Psoas muscle (tissue), 8 donors: ENCODE data around the gene COMTD1. TPM values are rescaled to one million over a fixed set of nuclear protein-coding genes. Genes with fewer than 3 reads are reported as not detected.

Experiments
- ATAC-seq, 4 donors: fragments of 200-7000 bp; cut with Tn5 transposase; one replicate each; pipeline ENCODE4 v1.9.1; 2020; ENCODE audit warnings: moderate library complexity in 3 of 4, mild to moderate bottlenecking in 2 of 4
- DNase-seq, 2 donors: peaks; one replicate each; pipeline ENCODE4 v3.0.0-alpha.2; 2020
- H3K27ac ChIP-seq: fragments of 200-600 bp; one replicate; pipeline ENCODE4 v1.8.0; 2022
- H3K27me3 ChIP-seq, 3 donors: fragments of 200-600 bp in 1 of 3; one replicate each; pipeline versions ENCODE4 v1.6.1 to v1.8.0; 2013 to 2022; ENCODE audit warnings: low read length in 2 of 3, mild to moderate bottlenecking in 2 of 3, moderate library complexity in 1 of 3; ENCODE audit not compliant: insufficient read depth in 3 of 3
- H3K36me3 ChIP-seq, 2 donors: fragments of 200-600 bp in 1 of 2; one replicate each; pipeline versions ENCODE4 v1.6.1 to v1.8.0; 2013 to 2022; ENCODE audit warnings: low read depth in 1 of 2, mild to moderate bottlenecking in 1 of 2, moderate library complexity in 1 of 2; ENCODE audit not compliant: insufficient read depth in 1 of 2
- H3K4me1 ChIP-seq: fragments of 200-600 bp; one replicate; pipeline ENCODE4 v1.8.0; 2022
- H3K4me3 ChIP-seq: fragments of 200-600 bp; one replicate; pipeline ENCODE4 v1.8.0; 2022; ENCODE audit warnings: mild to moderate bottlenecking
- H3K9me3 ChIP-seq: fragments of 200-600 bp; one replicate; pipeline ENCODE4 v1.8.0; 2022
- CTCF ChIP-seq: fragments of 200-600 bp; IDR thresholded peaks from one replicate; pipeline ENCODE4 v1.8.0; 2022; ENCODE audit warnings: antibody characterized with exemption
- WGBS, 3 donors: extraction: QIAGEN DNeasy Blood & Tissue Kit; methylation state at CpG; one replicate each; pipeline versions ENCODE4 v1.1.6 to v1.1.7; 2013; 5-methylcytosine and 5-hydroxymethylcytosine counted together
- intact Hi-C, 2 donors: fragments of 100-400 bp; cut with DNase I; formaldehyde crosslinking; loops; one replicate each; pipeline versions ENCODE4 v1.11.0 to v1.14.2; 2022
- polyA plus RNA-seq, 3 donors: library from polyadenylated mRNA; stranded (reverse); fragments of 200-250 nt; gene quantifications; one replicate each; pipeline ENCODE4 v1.2.3, GENCODE V29; 2013
- total RNA-seq, 4 donors: library from RNA; stranded (reverse); fragmentation: NEBNext Ultra II Directional in 2 of 4; extraction: Animal tissue kit (Norgen Biotek cat#: 25700) in 2 of 4; gene quantifications; one replicate each; pipeline versions ENCODE4 v1.2.1 to v1.2.4, GENCODE V29; 2021 to 2023
- donor health status: healthy with polysubstance abuse.
- donor health status: DM: no; HTN: no; CAD: no; lungs with moderate emphysema.
- donor health status: Bipolar disorder and iron deficiency.
- donor health status: healthy.
- donor health status: DM: yes; HTN: yes; CAD: no.
- donor health status: DM: no; HTN: no; CAD: no.
- donor health status: DM: no; HTN: no; CAD: no.
- donor health status: DM: yes; HTN: yes; CAD: no.

Gene COMTD1
- total and polyA plus RNA-seq, 7 donors = 5.8 to 54.7 (median 24.0) TPM

- Histone ChIP-seq H3K27me3 (no peaks in the 10 kb centered on the region), H3K36me3 (no peaks in the 10 kb centered on the region), H3K4me1 (no peaks in the 10 kb centered on the region), H3K9me3 (no peaks in the 10 kb centered on the region), H3K27ac (no peak overlapping the region), H3K4me3 (no peak overlapping the region)
- DNase-seq (no peak), ATAC-seq (no peak)
- TF ChIP-seq CTCF = no peak
- intact Hi-C loops = no loop called here
- 64 to 78% (median 64%) methylated on average over 3 of the region's 3 CpGs for WGBS, 3 donors
Observed at GRCh38 chr10:75260990-75261389, 25.2 kb upstream of the COMTD1 start.

GRCh38 chr10:75254739-75255138, 19.0 kb upstream of the COMTD1 start:
- no peaks in the 10 kb centered on the region for H3K27me3 ChIP-seq
- no peaks in the 10 kb centered on the region for H3K36me3 ChIP-seq
- ATAC-seq (no peak), DNase-seq (no peak)
- H3K27ac ChIP-seq = no peak overlapping the region
- H3K4me1 ChIP-seq = no peaks in the 10 kb centered on the region
- no peak for TF ChIP-seq CTCF
- H3K4me3 ChIP-seq = no peak overlapping the region
- intact Hi-C loops = no loop called here
- H3K9me3 ChIP-seq = peaks cover 14% of the 10 kb centered on the region
- 94 to 98% (median 96%) methylated on average over 2 of the region's 2 CpGs for WGBS, 3 donors

GRCh38 chr10:75253281-75254220, 17.8 kb upstream of the COMTD1 start:
- no peak for TF ChIP-seq CTCF
- Histone ChIP-seq H3K27me3 (no peaks in the 10 kb centered on the region), H3K36me3 (no peaks in the 10 kb centered on the region), H3K9me3 (peaks cover 14% of the 10 kb centered on the region), H3K4me3 (no peak overlapping the region), H3K4me1 (no peaks in the 10 kb centered on the region), H3K27ac (no peak overlapping the region)
- intact Hi-C loops = no loop called here
- DNase-seq (no peak), ATAC-seq (no peak)
- WGBS, 3 donors = 100% methylated on average over 1 of the region's 1 CpG

- Histone ChIP-seq H3K36me3 (no peaks in the 10 kb centered on the region), H3K27me3 (no peaks in the 10 kb centered on the region), H3K4me1 (no peaks in the 10 kb centered on the region), H3K4me3 (no peak overlapping the region), H3K27ac (no peak overlapping the region), H3K9me3 (peaks cover 14% of the 10 kb centered on the region)
- ATAC-seq = no peak
- DNase-seq = no peak
- intact Hi-C loops = no loop called here
- TF ChIP-seq CTCF = no peak
- 55 to 65% (median 61%) methylated on average over 3 of the region's 3 CpGs for WGBS, 3 donors
Observed at GRCh38 chr10:75250934-75251333, 15.2 kb upstream of the COMTD1 start.
